ENCODE data around the gene NYAP2. TPM values are rescaled to one million over a fixed set of nuclear protein-coding genes. Genes with fewer than 3 reads are reported as not detected.

Gene NYAP2
- total and polyA plus RNA-seq, 8 donors = 0.03 to 0.31 (median 0.07) TPM; not detected in 1

- WGBS, 2 donors = 86 to 88% methylated on average over 1 of the region's 1 CpG
- Histone ChIP-seq H3K4me1 (no peaks in the 10 kb centered on the region), H3K27me3 (no peaks in the 10 kb centered on the region), H3K9me3 (no peaks in the 10 kb centered on the region), H3K27ac (no peak overlapping the region), H3K36me3 (no peaks in the 10 kb centered on the region), H3K4me3 (no peak overlapping the region)
- ATAC-seq = no peak
- no peak for FAIRE-seq
- no peak for DNase-seq
- intact Hi-C loops (cut with DNase I) = no loop called here
- TF ChIP-seq, protein P1, sequence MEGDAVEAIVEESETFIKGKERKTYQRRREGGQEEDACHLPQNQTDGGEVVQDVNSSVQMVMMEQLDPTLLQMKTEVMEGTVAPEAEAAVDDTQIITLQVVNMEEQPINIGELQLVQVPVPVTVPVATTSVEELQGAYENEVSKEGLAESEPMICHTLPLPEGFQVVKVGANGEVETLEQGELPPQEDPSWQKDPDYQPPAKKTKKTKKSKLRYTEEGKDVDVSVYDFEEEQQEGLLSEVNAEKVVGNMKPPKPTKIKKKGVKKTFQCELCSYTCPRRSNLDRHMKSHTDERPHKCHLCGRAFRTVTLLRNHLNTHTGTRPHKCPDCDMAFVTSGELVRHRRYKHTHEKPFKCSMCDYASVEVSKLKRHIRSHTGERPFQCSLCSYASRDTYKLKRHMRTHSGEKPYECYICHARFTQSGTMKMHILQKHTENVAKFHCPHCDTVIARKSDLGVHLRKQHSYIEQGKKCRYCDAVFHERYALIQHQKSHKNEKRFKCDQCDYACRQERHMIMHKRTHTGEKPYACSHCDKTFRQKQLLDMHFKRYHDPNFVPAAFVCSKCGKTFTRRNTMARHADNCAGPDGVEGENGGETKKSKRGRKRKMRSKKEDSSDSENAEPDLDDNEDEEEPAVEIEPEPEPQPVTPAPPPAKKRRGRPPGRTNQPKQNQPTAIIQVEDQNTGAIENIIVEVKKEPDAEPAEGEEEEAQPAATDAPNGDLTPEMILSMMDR (IDR thresholded peaks at IDR 0.05) = no peak
These were observed 15.4 kb downstream of the NYAP2 start for GRCh38 chr2:225414902-225415301.

DNA sequence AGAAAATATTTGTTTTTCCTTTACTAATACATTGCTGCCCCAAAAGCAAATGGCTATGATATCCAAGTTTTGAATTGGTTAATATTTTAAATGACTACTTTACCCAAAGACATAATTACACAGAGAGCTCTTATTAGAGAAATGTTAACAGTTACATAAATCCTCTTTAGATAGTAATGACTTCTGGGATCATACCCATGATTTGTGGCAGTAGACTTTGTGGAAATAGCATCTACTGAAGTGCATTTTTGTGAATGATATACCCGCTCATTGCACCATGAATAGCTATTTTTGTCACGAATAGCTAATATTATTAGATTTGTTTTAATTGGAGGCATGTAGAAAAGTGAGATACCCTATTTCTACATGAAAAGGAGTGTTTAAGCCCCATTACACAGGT is 15.8 kb downstream of the NYAP2 start:
- no peaks in the 10 kb centered on the region for H3K36me3 ChIP-seq
- TF ChIP-seq, protein P1 (IDR thresholded peaks at IDR 0.05) = no peak
- WGBS, 2 donors = 83 to 91% methylated on average over 2 of the region's 2 CpGs
- H3K4me1 ChIP-seq = no peaks in the 10 kb centered on the region
- ATAC-seq (no peak), DNase-seq (no peak), FAIRE-seq (no peak)
- no peak overlapping the region for H3K27ac ChIP-seq
- H3K9me3 ChIP-seq = no peaks in the 10 kb centered on the region
- H3K27me3 ChIP-seq = no peaks in the 10 kb centered on the region
- intact Hi-C loops (cut with DNase I) = no loop called here
- H3K4me3 ChIP-seq = no peak overlapping the region

DNA sequence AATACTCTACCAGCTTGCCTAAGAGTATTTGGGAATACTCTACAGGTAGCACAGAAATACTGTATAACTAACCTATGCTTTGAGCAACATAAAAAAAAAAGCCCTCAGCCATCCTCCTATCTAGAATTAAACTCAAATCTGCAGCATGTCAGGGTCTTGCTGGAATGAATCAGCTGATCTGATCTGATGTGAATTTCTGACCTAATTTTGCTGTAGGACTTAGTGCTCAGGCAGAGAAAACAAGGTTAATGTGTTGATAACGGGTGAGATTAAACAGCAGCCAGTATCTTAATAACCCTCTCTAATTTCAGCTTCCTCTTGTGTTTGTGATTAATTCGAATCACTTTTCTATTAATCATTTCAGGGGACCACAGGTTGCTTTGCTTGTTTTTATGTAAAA is 16.3 kb downstream of the NYAP2 start:
- FAIRE-seq (no peak), DNase-seq (no peak), ATAC-seq (peak in 1 of 4 donors; percentile 45)
- Histone ChIP-seq H3K4me3 (no peak overlapping the region), H3K27ac (no peak overlapping the region), H3K36me3 (no peaks in the 10 kb centered on the region), H3K9me3 (no peaks in the 10 kb centered on the region), H3K4me1 (no peaks in the 10 kb centered on the region), H3K27me3 (no peaks in the 10 kb centered on the region)
- intact Hi-C loops (cut with DNase I) = no loop called here
- whole genome bisulfite sequencing, 2 donors = 28 to 32% methylated on average over 2 of the region's 2 CpGs
- TF ChIP-seq, protein P1 (IDR thresholded peaks at IDR 0.05) = no peak

- intact Hi-C loops (cut with DNase I) = no loop called here
- Histone ChIP-seq H3K4me3 (no peak overlapping the region), H3K9me3 (no peaks in the 10 kb centered on the region), H3K27ac (no peak overlapping the region), H3K4me1 (no peaks in the 10 kb centered on the region), H3K36me3 (no peaks in the 10 kb centered on the region), H3K27me3 (no peaks in the 10 kb centered on the region)
- WGBS, 2 donors = 78 to 83% methylated on average over 3 of the region's 3 CpGs
- ATAC-seq = no peak
- TF ChIP-seq, protein P1 (IDR thresholded peaks at IDR 0.05) = no peak
- FAIRE-seq = no peak
- no peak for DNase-seq
These were observed 17.3 kb downstream of the NYAP2 start for GRCh38 chr2:225416616-225417367.

DNA sequence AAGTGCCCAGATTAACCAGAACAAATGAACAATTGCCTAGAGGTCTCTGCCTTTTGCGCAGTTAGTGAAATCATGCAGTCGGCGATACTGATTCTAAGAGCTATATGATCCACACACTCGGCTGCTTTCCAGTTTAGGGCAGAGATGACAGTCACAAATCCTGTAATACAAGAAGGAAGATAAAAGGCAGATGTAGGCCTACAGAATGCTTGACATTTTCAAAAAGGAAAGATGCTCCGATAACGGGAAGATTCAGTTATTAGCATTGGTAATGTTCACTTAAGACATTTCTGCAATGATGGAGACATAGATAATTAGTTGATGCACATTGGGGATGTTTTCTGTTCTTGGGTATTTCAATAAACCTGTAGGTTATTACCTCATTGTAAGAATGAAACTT is 19.5 kb downstream of the NYAP2 start:
- Histone ChIP-seq H3K27me3 (no peaks in the 10 kb centered on the region), H3K4me3 (no peak overlapping the region), H3K27ac (no peak overlapping the region), H3K9me3 (no peaks in the 10 kb centered on the region), H3K36me3 (no peaks in the 10 kb centered on the region), H3K4me1 (no peaks in the 10 kb centered on the region)
- TF ChIP-seq, protein P1 (IDR thresholded peaks at IDR 0.05) = no peak
- no peak for FAIRE-seq
- intact Hi-C loops (cut with DNase I) = no loop called here
- ATAC-seq = no peak
- DNase-seq = no peak
- 88 to 93% methylated on average over 6 of the region's 6 CpGs for WGBS, 2 donors

Data from pancreas (tissue), 10 donors.